HepG2 (cell line): ENCODE results near the gene CAVIN2. TPM values are rescaled to one million over a fixed set of nuclear protein-coding genes. Genes with fewer than 3 reads are reported as not detected.

ENCODE experiments used
- EEA1 ChIP-seq: sonication (generic); formaldehyde crosslinking; IDR thresholded peaks from 2 replicates; pipeline ENCODE4 v1.5.1; 2020; ENCODE audit warnings: mild to moderate bottlenecking, missing genetic modification reagents, borderline replicate concordance
- ZNF17 ChIP-seq: sonication (generic); formaldehyde crosslinking; IDR thresholded peaks from 2 replicates; pipeline ENCODE4 v1.5.0; 2020; ENCODE audit warnings: mild to moderate bottlenecking, missing genetic modification reagents
- ZNF331 ChIP-seq: sonication (generic); formaldehyde crosslinking; IDR thresholded peaks from 2 replicates; pipeline ENCODE4 v1.4.0; 2020; ENCODE audit warnings: missing genetic modification reagents
- ZNF7 ChIP-seq: IDR thresholded peaks from 2 replicates; pipeline ENCODE4 v1.6.1; 2016; ENCODE audit warnings: missing biosample characterization, missing genetic modification reagents
- ZSCAN21 ChIP-seq: sonication (generic); formaldehyde crosslinking; IDR thresholded peaks from 2 replicates; pipeline ENCODE4 v1.8.0; 2022; ENCODE audit warnings: mild to moderate bottlenecking, missing genetic modification reagents, moderate library complexity, borderline replicate concordance
- polyA plus RNA-seq, 8 experiments: library from polyadenylated mRNA; depleted of rRNA in 3 of 8; stranded (reverse) in 7 of 8; unstranded in 1 of 8; fragments of >200 nt; fragmentation: Illumina TruSeq in 4 of 8; extraction: Trizol in 4 of 8; gene quantifications; 2 replicates each; pipeline versions ENCODE4 v1.2.1 to v1.2.3, GENCODE V29; 2011 to 2016; ENCODE audit warnings: low read depth in 4 of 8, missing spikeins in 1 of 8, mixed read lengths in 1 of 8; ENCODE audit not compliant: insufficient read depth in 1 of 8
- total RNA-seq, 5 experiments: library from RNA; depleted of rRNA; stranded (reverse); fragments of >200 nt; fragmentation: Illumina TruSeq; extraction: Trizol; gene quantifications; 2 replicates each; pipeline ENCODE4 v1.2.3, GENCODE V29; 2016; ENCODE audit warnings: low read depth in 1 of 5
- TF ChIP-seq, protein P1 (sequence below): sonication (generic); formaldehyde crosslinking; IDR thresholded peaks from 2 replicates; pipeline ENCODE4 v1.9.0; 2022; ENCODE audit warnings: low read depth, missing genetic modification reagents
- TF ChIP-seq, protein P2 (sequence below): sonication (generic); formaldehyde crosslinking; IDR thresholded peaks from 2 replicates; pipeline ENCODE4 v1.5.1; 2020; ENCODE audit warnings: missing genetic modification reagents, mild to moderate bottlenecking, borderline replicate concordance
- TF ChIP-seq, protein P3 (sequence below): sonication (generic); formaldehyde crosslinking; conservative IDR thresholded peaks from 2 replicates; pipeline ENCODE4 v1.8.0; 2022; ENCODE audit warnings: low read depth, missing genetic modification reagents
- TF ChIP-seq, protein P4 (sequence below): sonication (generic); formaldehyde crosslinking; IDR thresholded peaks from 2 replicates; pipeline ENCODE4 v1.8.0; 2022; ENCODE audit warnings: mild to moderate bottlenecking, missing genetic modification reagents, borderline replicate concordance
- TF ChIP-seq, protein P5 (sequence below): IDR thresholded peaks from 2 replicates; pipeline ENCODE4 v1.6.1; 2016; ENCODE audit warnings: low read depth, control low read depth
- TF ChIP-seq, protein P6 (sequence below): sonication (generic); formaldehyde crosslinking; IDR thresholded peaks from 2 replicates; pipeline ENCODE4 v1.5.1; 2020; ENCODE audit warnings: missing genetic modification reagents, mild to moderate bottlenecking, borderline replicate concordance
- TF ChIP-seq, protein P7 (sequence below): sonication (generic); formaldehyde crosslinking; IDR thresholded peaks from 2 replicates; pipeline ENCODE4 v1.4.0; 2020; ENCODE audit warnings: mild to moderate bottlenecking, missing genetic modification reagents
- TF ChIP-seq, protein P8 (sequence below): sonication (generic); formaldehyde crosslinking; conservative IDR thresholded peaks from 2 replicates; pipeline ENCODE4 v1.4.0; 2020; ENCODE audit warnings: mild to moderate bottlenecking, missing genetic modification reagents, moderate library complexity

The CAVIN2 gene
- total and polyA plus RNA-seq, 2 of the 13 experiments (the other 11 are each of a cell fraction or from before 2014, with no cell fraction given): 7.6 to 38.8 TPM

DNA sequence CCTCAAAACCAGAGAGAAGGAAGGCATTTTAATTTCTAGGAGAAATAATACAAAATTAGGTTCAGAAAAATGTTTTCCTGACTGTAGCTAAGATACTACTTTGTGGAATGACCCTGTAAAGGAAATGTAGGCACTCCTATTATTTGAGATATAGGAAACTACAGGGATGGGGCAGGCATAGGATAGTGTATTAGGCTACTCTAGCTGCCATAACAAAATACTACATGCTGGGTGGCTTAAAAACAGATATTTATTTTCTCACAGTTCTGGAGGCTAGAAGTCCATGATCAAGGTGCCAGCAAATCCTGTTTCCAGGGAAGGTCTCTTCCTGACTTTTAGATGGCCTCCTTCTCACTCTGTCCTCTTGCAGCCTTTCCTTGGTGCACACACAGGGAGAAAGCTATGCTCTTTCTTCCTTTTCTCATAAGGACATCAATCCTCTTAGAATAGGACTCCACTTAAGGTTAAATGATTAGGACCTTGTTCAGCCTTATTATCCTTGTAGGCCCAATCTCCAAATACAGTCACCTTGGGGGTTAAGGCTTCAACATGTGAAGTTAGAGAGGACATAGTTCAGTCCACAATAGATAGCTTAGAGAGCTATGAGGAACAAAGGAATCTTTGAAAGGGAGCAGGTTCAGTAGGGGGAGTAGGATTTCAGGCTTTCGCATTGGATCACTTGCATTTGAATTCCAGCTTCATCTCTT lies 14.0 kb upstream of the CAVIN2 start (continued):
- TF ChIP-seq, protein P1, sequence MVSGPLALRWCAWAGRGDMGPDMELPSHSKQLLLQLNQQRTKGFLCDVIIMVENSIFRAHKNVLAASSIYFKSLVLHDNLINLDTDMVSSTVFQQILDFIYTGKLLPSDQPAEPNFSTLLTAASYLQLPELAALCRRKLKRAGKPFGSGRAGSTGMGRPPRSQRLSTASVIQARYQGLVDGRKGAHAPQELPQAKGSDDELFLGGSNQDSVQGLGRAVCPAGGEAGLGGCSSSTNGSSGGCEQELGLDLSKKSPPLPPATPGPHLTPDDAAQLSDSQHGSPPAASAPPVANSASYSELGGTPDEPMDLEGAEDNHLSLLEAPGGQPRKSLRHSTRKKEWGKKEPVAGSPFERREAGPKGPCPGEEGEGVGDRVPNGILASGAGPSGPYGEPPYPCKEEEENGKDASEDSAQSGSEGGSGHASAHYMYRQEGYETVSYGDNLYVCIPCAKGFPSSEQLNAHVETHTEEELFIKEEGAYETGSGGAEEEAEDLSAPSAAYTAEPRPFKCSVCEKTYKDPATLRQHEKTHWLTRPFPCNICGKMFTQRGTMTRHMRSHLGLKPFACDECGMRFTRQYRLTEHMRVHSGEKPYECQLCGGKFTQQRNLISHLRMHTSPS (CRISPR knock-in tag): no peak
- TF ChIP-seq ZNF331 (CRISPR knock-in tag) (peak; percentile 64; the same call in 1 of the 2 replicates), ZSCAN21 (CRISPR knock-in tag) (no peak), EEA1 (CRISPR knock-in tag) (no peak), ZNF7 (CRISPR knock-in tag) (no peak), ZNF17 (no peak)
- TF ChIP-seq, protein P2, sequence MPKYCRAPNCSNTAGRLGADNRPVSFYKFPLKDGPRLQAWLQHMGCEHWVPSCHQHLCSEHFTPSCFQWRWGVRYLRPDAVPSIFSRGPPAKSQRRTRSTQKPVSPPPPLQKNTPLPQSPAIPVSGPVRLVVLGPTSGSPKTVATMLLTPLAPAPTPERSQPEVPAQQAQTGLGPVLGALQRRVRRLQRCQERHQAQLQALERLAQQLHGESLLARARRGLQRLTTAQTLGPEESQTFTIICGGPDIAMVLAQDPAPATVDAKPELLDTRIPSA (CRISPR knock-in tag): no peak
- TF ChIP-seq, protein P3, sequence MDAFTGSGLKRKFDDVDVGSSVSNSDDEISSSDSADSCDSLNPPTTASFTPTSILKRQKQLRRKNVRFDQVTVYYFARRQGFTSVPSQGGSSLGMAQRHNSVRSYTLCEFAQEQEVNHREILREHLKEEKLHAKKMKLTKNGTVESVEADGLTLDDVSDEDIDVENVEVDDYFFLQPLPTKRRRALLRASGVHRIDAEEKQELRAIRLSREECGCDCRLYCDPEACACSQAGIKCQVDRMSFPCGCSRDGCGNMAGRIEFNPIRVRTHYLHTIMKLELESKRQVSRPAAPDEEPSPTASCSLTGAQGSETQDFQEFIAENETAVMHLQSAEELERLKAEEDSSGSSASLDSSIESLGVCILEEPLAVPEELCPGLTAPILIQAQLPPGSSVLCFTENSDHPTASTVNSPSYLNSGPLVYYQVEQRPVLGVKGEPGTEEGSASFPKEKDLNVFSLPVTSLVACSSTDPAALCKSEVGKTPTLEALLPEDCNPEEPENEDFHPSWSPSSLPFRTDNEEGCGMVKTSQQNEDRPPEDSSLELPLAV (CRISPR knock-in tag): no peak
- TF ChIP-seq, protein P4, sequence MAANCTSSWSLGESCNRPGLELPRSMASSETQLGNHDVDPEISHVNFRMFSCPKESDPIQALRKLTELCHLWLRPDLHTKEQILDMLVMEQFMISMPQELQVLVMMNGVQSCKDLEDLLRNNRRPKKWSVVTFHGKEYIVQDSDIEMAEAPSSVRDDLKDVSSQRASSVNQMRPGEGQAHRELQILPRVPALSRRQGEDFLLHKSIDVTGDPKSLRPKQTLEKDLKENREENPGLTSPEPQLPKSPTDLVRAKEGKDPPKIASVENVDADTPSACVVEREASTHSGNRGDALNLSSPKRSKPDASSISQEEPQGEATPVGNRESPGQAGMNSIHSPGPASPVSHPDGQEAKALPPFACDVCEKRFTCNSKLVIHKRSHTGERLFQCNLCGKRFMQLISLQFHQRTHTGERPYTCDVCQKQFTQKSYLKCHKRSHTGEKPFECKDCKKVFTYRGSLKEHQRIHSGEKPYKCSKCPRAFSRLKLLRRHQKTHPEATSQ (CRISPR knock-in tag): no peak
- TF ChIP-seq, protein P5, sequence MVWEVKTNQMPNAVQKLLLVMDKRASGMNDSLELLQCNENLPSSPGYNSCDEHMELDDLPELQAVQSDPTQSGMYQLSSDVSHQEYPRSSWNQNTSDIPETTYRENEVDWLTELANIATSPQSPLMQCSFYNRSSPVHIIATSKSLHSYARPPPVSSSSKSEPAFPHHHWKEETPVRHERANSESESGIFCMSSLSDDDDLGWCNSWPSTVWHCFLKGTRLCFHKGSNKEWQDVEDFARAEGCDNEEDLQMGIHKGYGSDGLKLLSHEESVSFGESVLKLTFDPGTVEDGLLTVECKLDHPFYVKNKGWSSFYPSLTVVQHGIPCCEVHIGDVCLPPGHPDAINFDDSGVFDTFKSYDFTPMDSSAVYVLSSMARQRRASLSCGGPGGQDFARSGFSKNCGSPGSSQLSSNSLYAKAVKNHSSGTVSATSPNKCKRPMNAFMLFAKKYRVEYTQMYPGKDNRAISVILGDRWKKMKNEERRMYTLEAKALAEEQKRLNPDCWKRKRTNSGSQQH (CRISPR knock-in tag): no peak
- TF ChIP-seq, protein P6, sequence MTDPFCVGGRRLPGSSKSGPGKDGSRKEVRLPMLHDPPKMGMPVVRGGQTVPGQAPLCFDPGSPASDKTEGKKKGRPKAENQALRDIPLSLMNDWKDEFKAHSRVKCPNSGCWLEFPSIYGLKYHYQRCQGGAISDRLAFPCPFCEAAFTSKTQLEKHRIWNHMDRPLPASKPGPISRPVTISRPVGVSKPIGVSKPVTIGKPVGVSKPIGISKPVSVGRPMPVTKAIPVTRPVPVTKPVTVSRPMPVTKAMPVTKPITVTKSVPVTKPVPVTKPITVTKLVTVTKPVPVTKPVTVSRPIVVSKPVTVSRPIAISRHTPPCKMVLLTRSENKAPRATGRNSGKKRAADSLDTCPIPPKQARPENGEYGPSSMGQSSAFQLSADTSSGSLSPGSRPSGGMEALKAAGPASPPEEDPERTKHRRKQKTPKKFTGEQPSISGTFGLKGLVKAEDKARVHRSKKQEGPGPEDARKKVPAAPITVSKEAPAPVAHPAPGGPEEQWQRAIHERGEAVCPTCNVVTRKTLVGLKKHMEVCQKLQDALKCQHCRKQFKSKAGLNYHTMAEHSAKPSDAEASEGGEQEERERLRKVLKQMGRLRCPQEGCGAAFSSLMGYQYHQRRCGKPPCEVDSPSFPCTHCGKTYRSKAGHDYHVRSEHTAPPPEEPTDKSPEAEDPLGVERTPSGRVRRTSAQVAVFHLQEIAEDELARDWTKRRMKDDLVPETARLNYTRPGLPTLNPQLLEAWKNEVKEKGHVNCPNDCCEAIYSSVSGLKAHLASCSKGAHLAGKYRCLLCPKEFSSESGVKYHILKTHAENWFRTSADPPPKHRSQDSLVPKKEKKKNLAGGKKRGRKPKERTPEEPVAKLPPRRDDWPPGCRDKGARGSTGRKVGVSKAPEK (CRISPR knock-in tag): no peak
- TF ChIP-seq, protein P7, sequence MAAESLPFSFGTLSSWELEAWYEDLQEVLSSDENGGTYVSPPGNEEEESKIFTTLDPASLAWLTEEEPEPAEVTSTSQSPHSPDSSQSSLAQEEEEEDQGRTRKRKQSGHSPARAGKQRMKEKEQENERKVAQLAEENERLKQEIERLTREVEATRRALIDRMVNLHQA: no peak
- TF ChIP-seq, protein P8, sequence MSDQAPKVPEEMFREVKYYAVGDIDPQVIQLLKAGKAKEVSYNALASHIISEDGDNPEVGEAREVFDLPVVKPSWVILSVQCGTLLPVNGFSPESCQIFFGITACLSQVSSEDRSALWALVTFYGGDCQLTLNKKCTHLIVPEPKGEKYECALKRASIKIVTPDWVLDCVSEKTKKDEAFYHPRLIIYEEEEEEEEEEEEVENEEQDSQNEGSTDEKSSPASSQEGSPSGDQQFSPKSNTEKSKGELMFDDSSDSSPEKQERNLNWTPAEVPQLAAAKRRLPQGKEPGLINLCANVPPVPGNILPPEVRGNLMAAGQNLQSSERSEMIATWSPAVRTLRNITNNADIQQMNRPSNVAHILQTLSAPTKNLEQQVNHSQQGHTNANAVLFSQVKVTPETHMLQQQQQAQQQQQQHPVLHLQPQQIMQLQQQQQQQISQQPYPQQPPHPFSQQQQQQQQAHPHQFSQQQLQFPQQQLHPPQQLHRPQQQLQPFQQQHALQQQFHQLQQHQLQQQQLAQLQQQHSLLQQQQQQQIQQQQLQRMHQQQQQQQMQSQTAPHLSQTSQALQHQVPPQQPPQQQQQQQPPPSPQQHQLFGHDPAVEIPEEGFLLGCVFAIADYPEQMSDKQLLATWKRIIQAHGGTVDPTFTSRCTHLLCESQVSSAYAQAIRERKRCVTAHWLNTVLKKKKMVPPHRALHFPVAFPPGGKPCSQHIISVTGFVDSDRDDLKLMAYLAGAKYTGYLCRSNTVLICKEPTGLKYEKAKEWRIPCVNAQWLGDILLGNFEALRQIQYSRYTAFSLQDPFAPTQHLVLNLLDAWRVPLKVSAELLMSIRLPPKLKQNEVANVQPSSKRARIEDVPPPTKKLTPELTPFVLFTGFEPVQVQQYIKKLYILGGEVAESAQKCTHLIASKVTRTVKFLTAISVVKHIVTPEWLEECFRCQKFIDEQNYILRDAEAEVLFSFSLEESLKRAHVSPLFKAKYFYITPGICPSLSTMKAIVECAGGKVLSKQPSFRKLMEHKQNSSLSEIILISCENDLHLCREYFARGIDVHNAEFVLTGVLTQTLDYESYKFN (CRISPR knock-in tag): peak; percentile 79
